ENCODE results near the gene LRMDA.

Gene LRMDA

DNA sequence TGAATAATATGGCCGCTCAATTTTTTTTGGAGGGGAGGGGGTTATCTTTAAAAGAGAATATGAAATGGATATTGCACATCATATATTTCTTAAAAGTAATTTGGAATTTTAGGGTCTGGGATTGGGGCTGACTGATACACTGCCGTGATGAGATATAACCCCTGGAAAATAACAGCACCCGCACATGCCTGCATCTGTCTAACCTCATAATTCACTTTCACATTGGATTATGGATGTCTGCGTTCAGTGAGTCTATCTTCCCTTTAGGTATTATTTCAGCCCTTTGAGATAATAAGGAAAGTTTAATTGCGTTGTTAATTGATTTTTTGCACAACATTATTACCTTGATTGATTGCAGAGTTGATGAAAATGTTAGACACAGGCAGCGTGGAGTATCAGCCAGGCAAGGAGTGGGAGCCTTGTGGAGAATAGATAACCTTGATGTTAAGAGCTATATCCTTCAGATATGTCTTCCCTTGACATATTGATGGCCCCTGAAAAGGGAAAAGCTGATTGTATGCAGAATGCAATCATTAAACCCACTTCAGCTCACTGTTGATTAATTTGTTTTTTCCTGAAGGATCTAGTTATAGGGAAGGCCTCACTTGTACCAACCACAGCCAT is 1111.0 kb downstream of the LRMDA start:
- H3K9me3 ChIP-seq (replicated peaks in 1 of 11): no peaks in the 10 kb centered on the region
- no peak overlapping the region for H3K4me2 ChIP-seq
- no peaks in the 10 kb centered on the region for H3K27me3 ChIP-seq
- no peaks in the 10 kb centered on the region for H4K20me1 ChIP-seq
- H3K4me3 ChIP-seq: no peak overlapping the region
- H3K4me1 ChIP-seq: no peaks in the 10 kb centered on the region
- no peak for TF ChIP-seq Cebpa-rat (IDR thresholded peaks at IDR 0.05)
- H3K9ac ChIP-seq: no peak overlapping the region
- H3K27ac ChIP-seq: no peak overlapping the region
- no peaks in the 10 kb centered on the region for H3K36me3 ChIP-seq

DNA sequence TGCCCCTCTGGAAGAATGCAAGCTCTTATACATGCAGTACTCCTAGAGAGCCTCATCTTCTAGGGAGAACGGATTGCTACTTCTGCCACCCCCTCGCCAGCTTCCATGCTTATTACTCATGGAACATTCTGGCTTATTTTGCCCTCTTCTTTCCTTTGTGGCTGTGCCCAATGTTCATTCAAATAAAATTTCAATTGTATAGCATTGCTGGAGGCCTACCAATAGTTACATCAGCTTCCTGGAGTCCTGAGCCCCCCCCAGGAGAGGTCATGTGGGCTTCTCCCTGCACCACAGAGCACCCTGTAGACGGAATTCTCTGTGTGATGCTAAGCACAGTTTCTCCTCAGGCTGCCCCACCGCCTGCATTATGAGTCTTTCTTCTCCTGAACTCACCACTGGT is 1112.2 kb downstream of the LRMDA start:
- no peak overlapping the region for H3K4me2 ChIP-seq
- H3K27ac ChIP-seq: no peak overlapping the region
- no peak overlapping the region for H3K4me3 ChIP-seq
- no peaks in the 10 kb centered on the region for H3K9me3 ChIP-seq (replicated peaks in 1 of 11)
- H3K36me3 ChIP-seq: no peaks in the 10 kb centered on the region
- H3K4me1 ChIP-seq: no peaks in the 10 kb centered on the region
- TF ChIP-seq Cebpa-rat (IDR thresholded peaks at IDR 0.05): no peak
- H3K27me3 ChIP-seq: no peaks in the 10 kb centered on the region
- H3K9ac ChIP-seq: no peak overlapping the region
- H4K20me1 ChIP-seq: no peaks in the 10 kb centered on the region

DNA sequence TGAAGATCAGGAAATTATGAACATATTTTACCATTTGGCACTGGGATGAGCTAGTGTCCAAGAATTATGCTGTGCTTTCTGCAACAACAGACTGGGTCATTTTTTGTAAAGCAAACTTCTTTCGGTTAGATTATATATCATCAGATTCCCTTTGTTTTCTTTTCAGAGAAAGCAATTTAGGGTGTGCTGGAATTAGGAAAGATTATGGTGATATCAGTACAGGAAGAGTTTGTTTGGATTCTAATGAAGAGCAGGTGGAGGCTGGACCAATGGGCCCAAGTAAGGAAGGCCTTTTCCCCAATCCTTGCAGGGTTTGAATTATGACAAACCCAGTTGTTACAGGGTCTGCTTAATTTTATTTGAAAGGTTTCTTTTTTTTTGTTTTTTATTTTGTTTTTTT is 1113.4 kb downstream of the LRMDA start:
- no peaks in the 10 kb centered on the region for H3K4me1 ChIP-seq
- no peak overlapping the region for H3K9ac ChIP-seq
- H3K4me2 ChIP-seq: no peak overlapping the region
- H3K27ac ChIP-seq: no peak overlapping the region
- no peak for TF ChIP-seq Cebpa-rat (IDR thresholded peaks at IDR 0.05)
- no peak overlapping the region for H3K4me3 ChIP-seq
- no peaks in the 10 kb centered on the region for H3K36me3 ChIP-seq
- H3K27me3 ChIP-seq: no peaks in the 10 kb centered on the region
- H4K20me1 ChIP-seq: no peaks in the 10 kb centered on the region
- H3K9me3 ChIP-seq (replicated peaks in 1 of 11): no peaks in the 10 kb centered on the region

DNA sequence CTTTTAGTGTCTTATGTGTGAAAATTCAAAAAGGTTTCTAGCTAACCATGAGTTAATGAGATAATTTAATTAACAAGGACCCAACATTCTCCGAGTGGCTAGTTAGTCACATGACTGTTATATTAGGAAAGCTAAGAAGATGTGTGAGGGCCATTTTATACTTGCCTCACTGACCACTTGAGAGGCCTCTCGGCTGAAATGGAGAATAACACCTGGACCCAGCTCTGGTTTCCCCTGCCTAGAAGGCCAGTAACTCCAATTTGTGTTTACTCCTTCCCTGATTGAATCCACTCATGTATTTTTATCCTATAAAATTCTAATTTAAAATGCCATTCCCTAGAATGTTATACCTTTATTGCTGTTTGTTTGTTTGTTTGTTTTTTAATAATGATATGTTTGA is 1115.0 kb downstream of the LRMDA start:
- H4K20me1 ChIP-seq: no peaks in the 10 kb centered on the region

DNA sequence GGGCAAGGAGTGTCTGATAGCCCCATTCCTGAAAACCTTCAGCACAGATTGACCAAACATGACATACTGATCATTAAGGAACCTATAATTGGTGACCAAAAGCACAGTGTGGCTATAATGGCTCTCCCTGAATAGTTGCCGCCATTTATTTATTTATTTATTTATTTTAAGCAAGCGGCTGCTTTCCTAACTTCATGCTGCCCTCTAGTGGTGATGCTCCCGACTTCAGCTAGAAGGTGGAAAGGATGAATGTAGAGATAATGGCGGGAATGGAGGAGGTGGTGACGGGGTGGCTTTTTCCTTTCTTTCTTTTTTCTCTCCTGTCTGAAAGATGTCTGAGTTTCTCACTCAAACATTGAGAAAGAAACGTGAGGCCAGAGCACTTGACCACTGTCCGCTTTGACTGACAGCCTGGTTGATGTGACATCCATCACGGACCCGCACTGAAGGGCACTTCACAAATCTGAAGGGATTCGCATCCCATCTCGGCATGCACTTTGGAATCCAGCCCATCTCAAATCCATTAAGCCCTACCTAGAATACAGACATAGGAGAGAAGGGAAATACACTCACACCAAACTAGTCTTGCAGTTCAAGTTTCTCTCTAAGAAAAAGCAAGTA is 1116.0 kb downstream of the LRMDA start:
- Histone ChIP-seq H3K4me1 (no peaks in the 10 kb centered on the region), H3K4me3 (no peak overlapping the region), H3K27ac (no peak overlapping the region), H4K20me1 (no peaks in the 10 kb centered on the region), H3K27me3 (no peaks in the 10 kb centered on the region), H3K9ac (no peak overlapping the region), H3K4me2 (no peak overlapping the region; a peak in 1 of 22 replicates), H3K9me3 (replicated peaks in 1 of 11) (no peaks in the 10 kb centered on the region), H3K36me3 (no peaks in the 10 kb centered on the region)
- TF ChIP-seq Cebpa-rat (IDR thresholded peaks at IDR 0.05): no peak

More for the DNA sequence above, 1115.0 kb downstream of the LRMDA start:
- Histone ChIP-seq H3K27ac (no peak overlapping the region), H3K27me3 (no peaks in the 10 kb centered on the region), H3K4me2 (no peak overlapping the region), H3K4me1 (no peaks in the 10 kb centered on the region), H3K9ac (no peak overlapping the region), H3K36me3 (no peaks in the 10 kb centered on the region), H3K9me3 (replicated peaks in 1 of 11) (no peaks in the 10 kb centered on the region), H3K4me3 (no peak overlapping the region)
- no peak for TF ChIP-seq Cebpa-rat (IDR thresholded peaks at IDR 0.05)

DNA sequence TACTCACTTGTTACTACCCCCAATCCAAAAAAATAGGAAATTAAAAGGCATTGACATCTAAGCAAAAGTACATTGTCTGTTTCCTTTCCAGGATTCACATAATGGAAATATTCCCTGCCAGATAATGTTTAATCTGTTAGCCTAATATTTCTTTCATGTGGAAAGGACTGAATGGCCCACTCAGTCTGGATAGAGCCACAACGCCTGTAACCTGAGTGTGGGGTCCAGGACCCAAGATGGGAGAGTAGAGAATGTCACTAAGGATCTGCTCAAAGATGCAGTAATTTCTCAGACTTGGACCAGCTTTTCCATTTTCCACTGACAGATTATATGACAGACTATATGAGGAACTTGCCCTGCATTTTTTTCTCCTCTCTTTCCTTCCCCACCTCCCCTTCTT is 1117.3 kb downstream of the LRMDA start:
- H4K20me1 ChIP-seq: no peaks in the 10 kb centered on the region
- no peaks in the 10 kb centered on the region for H3K36me3 ChIP-seq
- H3K4me1 ChIP-seq: no peaks in the 10 kb centered on the region
- H3K27me3 ChIP-seq: no peaks in the 10 kb centered on the region
- no peak overlapping the region for H3K4me3 ChIP-seq
- H3K4me2 ChIP-seq: no peak overlapping the region
- no peak overlapping the region for H3K9ac ChIP-seq
- no peaks in the 10 kb centered on the region for H3K9me3 ChIP-seq (replicated peaks in 1 of 11)
- no peak for TF ChIP-seq Cebpa-rat (IDR thresholded peaks at IDR 0.05)
- no peak overlapping the region for H3K27ac ChIP-seq

DNA sequence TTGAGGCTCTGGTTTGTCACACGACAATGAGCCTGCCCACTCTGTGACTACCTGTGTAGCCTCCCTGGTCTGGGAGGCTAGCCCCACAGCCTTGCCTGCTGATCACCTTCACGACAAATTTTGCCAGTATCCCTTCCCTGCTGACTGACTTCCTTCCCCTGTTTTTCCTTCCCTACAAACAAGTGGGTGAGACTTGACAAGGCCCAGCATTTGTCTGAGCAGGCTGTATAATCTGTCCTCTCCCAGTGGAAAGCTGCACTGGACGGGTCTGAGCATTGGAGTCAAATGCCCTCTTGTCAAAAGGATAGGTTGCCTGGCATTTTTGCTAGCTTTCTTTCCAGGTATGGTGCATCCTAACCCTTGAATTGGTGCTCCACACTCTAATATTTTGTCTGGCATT is 1117.7 kb downstream of the LRMDA start:
- no peak overlapping the region for H3K27ac ChIP-seq
- TF ChIP-seq Cebpa-rat (IDR thresholded peaks at IDR 0.05): no peak
- no peak overlapping the region for H3K4me3 ChIP-seq
- H3K27me3 ChIP-seq: no peaks in the 10 kb centered on the region
- no peak overlapping the region for H3K9ac ChIP-seq
- no peaks in the 10 kb centered on the region for H3K9me3 ChIP-seq (replicated peaks in 1 of 11)
- H3K4me2 ChIP-seq: no peak overlapping the region
- H3K4me1 ChIP-seq: no peaks in the 10 kb centered on the region
- H3K36me3 ChIP-seq: no peaks in the 10 kb centered on the region
- H4K20me1 ChIP-seq: no peaks in the 10 kb centered on the region

DNA sequence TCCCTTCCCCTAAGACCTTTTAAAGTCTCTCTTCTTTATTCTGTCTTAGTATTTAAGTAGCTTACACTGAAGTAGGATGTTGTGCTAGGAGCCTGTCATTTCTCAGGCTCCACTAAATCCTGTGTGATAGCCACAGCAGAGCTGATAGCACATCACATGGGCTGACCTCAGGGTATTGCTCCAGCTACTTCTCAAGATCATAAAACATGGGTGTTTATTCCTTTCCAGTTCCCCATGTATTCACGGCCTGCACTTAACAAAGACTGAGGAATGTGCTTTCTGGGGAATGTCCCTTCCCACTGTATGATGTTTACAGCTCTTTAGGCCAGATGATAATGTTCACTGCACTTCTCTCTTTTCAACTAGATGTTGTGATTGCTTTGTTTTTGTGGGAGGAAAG is 1119.4 kb downstream of the LRMDA start:
- H3K4me1 ChIP-seq: no peaks in the 10 kb centered on the region
- TF ChIP-seq Cebpa-rat (IDR thresholded peaks at IDR 0.05): no peak
- H3K4me2 ChIP-seq: no peak overlapping the region
- H3K27me3 ChIP-seq: no peaks in the 10 kb centered on the region
- H4K20me1 ChIP-seq: no peaks in the 10 kb centered on the region
- no peak overlapping the region for H3K4me3 ChIP-seq
- H3K36me3 ChIP-seq: no peaks in the 10 kb centered on the region
- no peaks in the 10 kb centered on the region for H3K9me3 ChIP-seq (replicated peaks in 1 of 11)
- no peak overlapping the region for H3K27ac ChIP-seq
- H3K9ac ChIP-seq: no peak overlapping the region

DNA sequence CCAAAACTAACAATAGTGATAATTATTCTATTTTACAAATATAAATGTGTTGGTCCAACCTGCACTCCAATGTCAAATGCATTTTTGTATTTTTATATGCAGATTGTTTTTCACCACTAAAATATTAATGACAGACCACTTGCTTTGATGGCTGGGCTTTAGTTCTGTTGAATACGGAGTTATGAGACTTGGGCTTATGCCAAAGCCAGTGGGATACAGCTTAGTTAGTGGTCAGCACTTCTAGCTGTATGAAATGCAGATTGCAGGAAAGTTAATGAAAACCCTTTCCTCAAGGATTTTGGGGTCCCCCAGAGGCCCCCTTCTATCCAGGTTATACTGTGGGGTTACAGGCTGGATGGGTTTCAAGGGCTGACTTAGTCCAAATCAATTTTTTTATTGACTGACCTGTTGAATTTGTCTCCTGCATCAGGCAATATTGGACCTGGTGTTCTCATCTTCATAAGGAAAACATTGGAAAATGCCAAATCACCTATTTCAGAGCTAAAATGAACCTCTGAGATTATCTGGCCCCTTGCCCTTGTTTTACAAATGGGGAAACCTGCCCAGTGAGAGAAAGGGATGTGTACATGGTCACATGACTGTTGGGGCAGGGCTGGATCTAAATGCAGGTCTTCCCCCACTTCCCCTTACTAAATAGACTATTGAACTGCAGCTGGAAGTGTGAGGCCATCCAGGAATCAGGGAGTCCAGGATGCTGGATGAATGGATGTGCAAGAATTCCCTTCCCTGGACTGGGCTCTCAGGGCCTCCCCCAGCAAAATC is 1120.9 kb downstream of the LRMDA start:
- Histone ChIP-seq H3K4me3 (no peak overlapping the region), H4K20me1 (no peaks in the 10 kb centered on the region), H3K9me3 (replicated peaks in 1 of 11) (no peaks in the 10 kb centered on the region), H3K4me2 (no peak overlapping the region), H3K36me3 (no peaks in the 10 kb centered on the region), H3K27me3 (no peaks in the 10 kb centered on the region), H3K27ac (no peak overlapping the region), H3K4me1 (no peaks in the 10 kb centered on the region), H3K9ac (no peak overlapping the region)
- TF ChIP-seq Cebpa-rat (IDR thresholded peaks at IDR 0.05): no peak

Data from BLaER1 treated with 17β-estradiol and CSF1 and Interleukin-3, amounts not matched to agents 10 nM and 100 nM (cell line).